ENCODE data around the gene MTCH2. TPM values are rescaled to one million over a fixed set of nuclear protein-coding genes. Genes with fewer than 3 reads are reported as not detected.
A peak's percentile ranks its signal among the peaks of the same experiment; 100 is the strongest.
"Not testable (repeated sequence)": the region's sequence is repeated elsewhere in the genome, so short reads cannot be mapped to it uniquely, and the experiment has no call there.

MTCH2 gene
- total RNA-seq, 1 experiment from 2014 or later: 176 TPM

GRCh38 chr11:47636331-47636730, 6.0 kb downstream of the MTCH2 start:
- not testable (repeated sequence) for H2BK120ac ChIP-seq (ENCODE audit: low read depth, low read length, poor library complexity, severe bottlenecking); H3K9ac ChIP-seq (ENCODE audit: extremely low read depth, insufficient read length, low read length); H3K23me2 ChIP-seq (ENCODE audit: insufficient read length, low read depth, low read length, poor library complexity, severe bottlenecking); DNase-seq; H2BK15ac ChIP-seq (ENCODE audit: low read depth, low read length); H2AFZ ChIP-seq (ENCODE audit: low read length); H4K20me1 ChIP-seq (ENCODE audit: control insufficient read depth, insufficient read depth, insufficient read length); H3K9me3 ChIP-seq (ENCODE audit: control insufficient read depth, low read depth, low read length); H4K8ac ChIP-seq (replicated peaks; ENCODE audit: insufficient read length, low read depth, low read length); H3K27me3 ChIP-seq (ENCODE audit: insufficient read depth, low read length); H3K4me3 Mint-ChIP-seq; H3K27ac ChIP-seq (ENCODE audit: insufficient read length, low read depth, low read length); H3K23ac ChIP-seq (ENCODE audit: insufficient read length, low read depth, low read length); H2BK12ac ChIP-seq (ENCODE audit: insufficient read length, low read depth, low read length); H3K4ac ChIP-seq (ENCODE audit: low read depth, low read length); H3K4me1 ChIP-seq (ENCODE audit: insufficient read depth, low read length); H4K5ac ChIP-seq (ENCODE audit: insufficient read length, low read depth, low read length); H3K27me3 Mint-ChIP-seq (ENCODE audit: low read depth); H3K4me2 ChIP-seq (ENCODE audit: insufficient read depth, insufficient read length, low read length); H2BK5ac ChIP-seq (ENCODE audit: insufficient read length, low read length); H3K4me1 Mint-ChIP-seq; H3K14ac ChIP-seq (ENCODE audit: insufficient read depth, low read length); H3K79me2 ChIP-seq (ENCODE audit: insufficient read depth, low read length); H3K18ac ChIP-seq (ENCODE audit: insufficient read length, low read depth, low read length); H3K9me3 Mint-ChIP-seq; H3K79me1 ChIP-seq (ENCODE audit: insufficient read depth, low read depth, low read length, poor library complexity, severe bottlenecking); H3T11ph ChIP-seq (ENCODE audit: low read length); H2BK20ac ChIP-seq (ENCODE audit: low read depth, low read length, poor library complexity, severe bottlenecking); H4K91ac ChIP-seq (ENCODE audit: insufficient read length, low read depth, low read length); H2AK5ac ChIP-seq (ENCODE audit: insufficient read length, low read length); H3K56ac ChIP-seq (ENCODE audit: insufficient read length, low read depth, low read length)
- peaks cover 37 to 76% (median 54%) of the 10 kb centered on the region in 3 experiments; a peak in 6 of 7 replicates for H3K36me3 Mint-ChIP-seq (ENCODE audit: insufficient read depth in 1 of 3, low read depth in 3 of 3)
- H3K27ac Mint-ChIP-seq: 0 out of 7 replicates have a peak overlapping the region, but pooled peaks of 1 of the 3 experiments have one; percentile 44
- no CpG with 5 or more reads among the region's 11 CpGs for WGBS (ENCODE audit: extremely low coverage, insufficient read length, low lambda C conversion rate)
